Erythroblast (primary cell): ENCODE data around the gene LRG1.

ENCODE experiments used
- GATA1 ChIP-seq: IDR thresholded peaks from 2 replicates; pipeline ENCODE4 v1.6.1; 2011; ENCODE audit warnings: low read depth, mild to moderate bottlenecking, control low read depth, low read length, moderate library complexity
- POLR2A ChIP-seq: IDR thresholded peaks from 2 replicates; pipeline ENCODE4 v1.6.1; 2011; ENCODE audit warnings: mild to moderate bottlenecking, low read length

GRCh38 chr19:4573682-4574081 lies 33.8 kb upstream of the LRG1 start:
- no peak for TF ChIP-seq POLR2A
- TF ChIP-seq GATA1 = no peak
